ENCODE measurements around the gene PP2D1.

GRCh38 chr3:19961960-19962359 lies 50.1 kb downstream of the PP2D1 start:
- TF ChIP-seq CTCF (IDR thresholded peaks at IDR 0.05) (no peak), POLR2A (IDR thresholded peaks at IDR 0.05) (no peak)

All from thyroid gland (tissue), 4 donors.